Measurements from ENCODE around the gene PKLR.

The PKLR gene

DNA sequence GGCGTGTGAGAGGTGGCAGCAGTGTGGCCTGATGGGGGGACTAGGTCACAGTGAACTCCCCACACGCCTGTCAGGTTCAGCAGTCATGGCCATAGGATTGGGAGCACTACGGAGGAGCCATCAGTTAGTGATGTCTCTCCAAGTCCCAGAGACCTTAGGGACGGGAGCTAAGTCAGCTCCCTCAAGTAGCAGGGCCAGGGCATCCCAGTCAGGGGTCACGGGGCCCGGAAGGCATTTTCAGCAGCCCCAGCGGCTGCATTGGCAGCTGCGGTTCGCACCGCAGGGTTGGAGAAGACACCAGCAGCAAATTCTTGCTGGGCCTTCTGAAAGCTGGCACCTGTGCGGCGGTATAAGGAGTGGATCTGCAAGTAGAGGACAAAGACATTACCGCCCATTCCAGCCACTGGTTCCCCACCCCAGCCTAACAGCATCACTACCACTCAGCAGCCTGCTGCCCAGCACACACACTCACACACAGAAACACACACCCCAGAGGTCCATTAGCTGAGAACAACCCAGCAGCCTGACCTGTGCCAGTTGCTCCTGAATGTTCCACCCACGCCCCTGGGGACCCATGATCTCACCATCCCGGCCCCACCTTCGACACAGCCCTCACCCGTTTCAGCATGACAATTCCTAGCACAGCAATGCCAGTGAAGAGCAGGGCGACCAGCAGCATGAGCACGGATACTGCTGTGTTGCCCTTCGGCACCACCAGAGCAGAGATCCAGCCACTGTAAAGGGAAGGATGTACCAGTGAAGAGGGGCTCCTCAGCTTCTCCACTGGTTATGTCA is 45.0 kb downstream of the PKLR start:
- H3K27ac ChIP-seq, result no peak overlapping the region
- H3K4me3 ChIP-seq (ENCODE audit: low read depth in 1 of 2, low read length in 1 of 2), result peak overlapping the region; percentile 77 to 87

DNA sequence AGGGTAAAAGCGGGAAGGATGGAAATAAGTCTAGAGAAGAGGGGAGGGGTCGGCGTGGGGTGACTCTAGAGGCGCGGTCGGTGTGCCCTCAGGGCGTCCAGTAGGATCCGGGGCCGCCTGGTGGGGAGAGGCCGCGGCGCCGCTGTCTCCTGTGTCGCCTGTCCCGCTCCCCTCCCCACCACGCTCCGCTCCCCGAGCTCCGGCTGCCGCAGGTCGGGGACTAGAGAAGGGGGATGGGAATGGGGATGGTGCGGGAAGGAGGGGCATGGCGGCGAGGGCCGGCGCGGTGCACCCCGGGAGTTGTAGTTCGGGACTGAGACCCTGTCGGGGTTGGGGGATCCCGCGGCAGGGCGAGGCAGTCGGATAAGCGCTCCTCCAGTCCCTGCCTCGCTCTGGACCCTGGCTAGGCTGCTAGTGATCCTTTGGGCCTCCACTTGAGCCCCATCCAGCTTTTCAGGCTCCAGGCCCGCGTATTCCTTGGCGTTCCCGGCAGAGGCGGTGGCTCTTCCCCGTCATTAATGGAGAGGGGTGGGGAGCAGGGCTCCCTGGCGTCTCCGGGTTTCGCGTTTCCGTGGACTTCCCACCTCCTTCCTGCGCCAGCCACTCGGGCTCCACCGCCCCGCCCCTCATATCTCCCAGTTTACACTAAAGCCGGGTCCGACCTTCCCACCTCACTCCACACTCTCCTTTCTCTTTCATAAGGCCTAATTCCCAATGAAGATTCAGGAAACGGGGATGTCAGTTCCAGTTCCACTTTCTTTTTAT is 45.8 kb downstream of the PKLR start, which contains the start of gene ENTREP3:
Gene ENTREP3, minus strand, starts transcription at position 241 of the 765 bp plus-strand sequence. CDS start 606 bp downstream, outside the sequence.
- H3K36me3 ChIP-seq, result peaks cover 4% of the 10 kb centered on the region
- H3K27me3 ChIP-seq, result peaks cover 6% of the 10 kb centered on the region
- peak within 1 kb of the TSS; percentile 50 for H3K27ac ChIP-seq
- TF ChIP-seq, protein P1, sequence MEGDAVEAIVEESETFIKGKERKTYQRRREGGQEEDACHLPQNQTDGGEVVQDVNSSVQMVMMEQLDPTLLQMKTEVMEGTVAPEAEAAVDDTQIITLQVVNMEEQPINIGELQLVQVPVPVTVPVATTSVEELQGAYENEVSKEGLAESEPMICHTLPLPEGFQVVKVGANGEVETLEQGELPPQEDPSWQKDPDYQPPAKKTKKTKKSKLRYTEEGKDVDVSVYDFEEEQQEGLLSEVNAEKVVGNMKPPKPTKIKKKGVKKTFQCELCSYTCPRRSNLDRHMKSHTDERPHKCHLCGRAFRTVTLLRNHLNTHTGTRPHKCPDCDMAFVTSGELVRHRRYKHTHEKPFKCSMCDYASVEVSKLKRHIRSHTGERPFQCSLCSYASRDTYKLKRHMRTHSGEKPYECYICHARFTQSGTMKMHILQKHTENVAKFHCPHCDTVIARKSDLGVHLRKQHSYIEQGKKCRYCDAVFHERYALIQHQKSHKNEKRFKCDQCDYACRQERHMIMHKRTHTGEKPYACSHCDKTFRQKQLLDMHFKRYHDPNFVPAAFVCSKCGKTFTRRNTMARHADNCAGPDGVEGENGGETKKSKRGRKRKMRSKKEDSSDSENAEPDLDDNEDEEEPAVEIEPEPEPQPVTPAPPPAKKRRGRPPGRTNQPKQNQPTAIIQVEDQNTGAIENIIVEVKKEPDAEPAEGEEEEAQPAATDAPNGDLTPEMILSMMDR (IDR thresholded peaks at IDR 0.05), result peak; percentile 20
- H3K9me3 ChIP-seq, result no peaks in the 10 kb centered on the region
- peaks cover 18 to 24% of the 10 kb centered on the region in 2 experiments for H3K4me1 ChIP-seq (ENCODE audit: control insufficient read depth in 1 of 2, insufficient read depth in 1 of 2, low read depth in 1 of 2, low read length in 1 of 2)
- peak within 1 kb of the TSS; percentile 77 to 87 for H3K4me3 ChIP-seq (ENCODE audit: low read depth in 1 of 2, low read length in 1 of 2)

More for the DNA sequence above, 45.0 kb downstream of the PKLR start:
- H3K9me3 ChIP-seq, result no peaks in the 10 kb centered on the region
- H3K4me1 ChIP-seq (ENCODE audit: control insufficient read depth in 1 of 2, insufficient read depth in 1 of 2, low read depth in 1 of 2, low read length in 1 of 2), result peaks cover 13 to 20% of the 10 kb centered on the region in 2 experiments
- TF ChIP-seq, protein P1 (IDR thresholded peaks at IDR 0.05), result no peak
- H3K27me3 ChIP-seq, result peaks cover 6% of the 10 kb centered on the region
- peaks cover 4% of the 10 kb centered on the region for H3K36me3 ChIP-seq

DNA sequence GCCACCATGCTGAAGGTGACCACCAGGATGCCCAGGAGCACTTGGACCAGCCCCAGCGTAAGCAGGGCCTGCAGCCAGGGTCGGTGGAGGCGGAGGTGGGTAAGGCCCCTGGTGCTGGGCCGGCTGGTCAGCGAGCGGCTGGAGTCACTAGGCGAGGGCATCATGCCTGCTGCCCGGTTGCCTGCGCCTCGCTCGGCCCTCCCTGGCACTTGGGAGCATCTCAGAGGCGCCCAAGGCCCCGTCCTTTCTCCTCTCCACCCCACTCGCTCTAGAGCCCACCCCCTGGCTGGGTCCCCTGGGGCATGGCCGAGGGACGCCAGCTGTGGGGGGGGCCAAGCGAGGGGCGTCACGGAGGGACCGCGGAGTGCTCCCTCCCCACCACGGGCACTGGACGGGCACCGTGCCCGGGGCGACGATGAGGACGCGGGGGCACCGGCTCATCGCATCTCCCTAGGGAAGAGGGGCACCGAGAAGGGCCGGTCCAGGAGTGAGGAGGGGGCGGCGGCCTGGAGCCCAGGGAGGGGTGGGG is 46.5 kb downstream of the PKLR start:
- Histone ChIP-seq H3K4me1 (ENCODE audit: control insufficient read depth in 1 of 2, insufficient read depth in 1 of 2, low read depth in 1 of 2, low read length in 1 of 2) (peaks cover 24 to 29% of the 10 kb centered on the region in 2 experiments), H3K36me3 (no peaks in the 10 kb centered on the region), H3K27ac (peak overlapping the region; percentile 50), H3K27me3 (peaks cover 6% of the 10 kb centered on the region), H3K9me3 (no peaks in the 10 kb centered on the region), H3K4me3 (ENCODE audit: low read depth in 1 of 2, low read length in 1 of 2) (peak overlapping the region; percentile 77 to 87)
- TF ChIP-seq, protein P1 (IDR thresholded peaks at IDR 0.05), result no peak

DNA sequence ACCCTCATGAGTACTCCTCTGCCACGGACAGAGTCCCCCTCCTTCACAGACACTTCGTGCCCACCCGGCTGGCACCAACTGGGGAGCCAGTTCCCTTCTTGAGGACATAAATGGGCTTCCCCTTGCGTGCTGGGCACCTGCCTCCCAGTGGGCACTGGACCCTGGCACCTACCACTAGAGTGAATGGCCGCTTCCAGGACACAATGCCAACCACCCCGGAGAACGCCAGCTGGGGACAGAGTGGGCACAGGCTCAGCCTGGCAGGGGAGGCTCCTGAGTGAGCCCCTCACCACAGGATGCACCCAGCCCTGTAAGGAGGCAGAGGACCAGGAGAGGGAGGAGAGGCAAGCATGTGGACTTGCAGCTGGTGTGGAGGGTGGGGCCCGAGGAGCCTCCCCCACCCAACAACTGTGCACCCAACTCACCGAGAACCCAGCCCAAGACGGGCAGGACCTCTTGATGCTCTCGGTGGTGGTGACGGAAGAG is 47.0 kb downstream of the PKLR start:
- Histone ChIP-seq H3K4me1 (ENCODE audit: control insufficient read depth in 1 of 2, insufficient read depth in 1 of 2, low read depth in 1 of 2, low read length in 1 of 2) (peaks cover 25 to 29% of the 10 kb centered on the region in 2 experiments), H3K9me3 (no peaks in the 10 kb centered on the region), H3K27me3 (peaks cover 6% of the 10 kb centered on the region), H3K4me3 (ENCODE audit: low read depth in 1 of 2, low read length in 1 of 2) (peak overlapping the region in 1 of 2 experiments; percentile 77), H3K27ac (no peak overlapping the region), H3K36me3 (no peaks in the 10 kb centered on the region)
- TF ChIP-seq, protein P1 (IDR thresholded peaks at IDR 0.05), result no peak

DNA sequence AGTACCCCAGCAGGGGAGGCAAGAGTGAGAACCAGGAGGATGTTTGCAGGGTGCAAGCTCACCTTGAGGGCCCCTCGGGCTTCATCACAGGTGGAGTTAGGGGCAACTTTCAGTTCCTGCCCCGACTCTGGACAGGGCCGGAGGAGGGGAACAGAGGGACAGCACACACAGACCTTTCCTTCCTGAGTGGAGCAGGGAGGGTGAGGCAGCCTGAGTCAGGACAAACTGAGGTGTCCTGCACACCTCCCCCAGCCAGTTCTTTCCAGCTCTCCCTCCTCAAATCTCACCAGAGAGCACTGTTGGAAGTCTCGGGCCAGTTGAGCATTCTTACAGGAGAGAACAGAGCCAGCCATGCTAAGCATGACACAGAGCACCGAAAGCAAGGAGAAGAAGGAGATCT is 47.4 kb downstream of the PKLR start:
- Histone ChIP-seq H3K27ac (no peak overlapping the region), H3K4me1 (ENCODE audit: control insufficient read depth in 1 of 2, insufficient read depth in 1 of 2, low read depth in 1 of 2, low read length in 1 of 2) (peaks cover 25 to 29% of the 10 kb centered on the region in 2 experiments), H3K36me3 (no peaks in the 10 kb centered on the region), H3K27me3 (peaks cover 6% of the 10 kb centered on the region), H3K4me3 (ENCODE audit: low read depth in 1 of 2, low read length in 1 of 2) (no peak overlapping the region), H3K9me3 (no peaks in the 10 kb centered on the region)
- TF ChIP-seq, protein P1 (IDR thresholded peaks at IDR 0.05), result no peak

Data from neutrophil (primary cell).